Fibroblast of lung (primary cell): Measurements from ENCODE around the gene KCNJ6.

Experiments
- EZH2 ChIP-seq: IDR thresholded peaks from 2 replicates; pipeline ENCODE4 v1.5.1; 2012; ENCODE audit warnings: low read length, control low read depth, mild to moderate bottlenecking; ENCODE audit errors: missing control alignments
- TF ChIP-seq, protein P1 (sequence below), 2 donors: IDR thresholded peaks in 1 of 2; conservative IDR thresholded peaks in 1 of 2; 1 replicate in 1 of 2; 2 replicates in 1 of 2; pipeline ENCODE4 v1.5.1; 2011 to 2012; ENCODE audit warnings: low read length in 2 of 2, control low read depth in 1 of 2, inconsistent platforms in 1 of 2, low read depth in 1 of 2, mild to moderate bottlenecking in 1 of 2

DNA sequence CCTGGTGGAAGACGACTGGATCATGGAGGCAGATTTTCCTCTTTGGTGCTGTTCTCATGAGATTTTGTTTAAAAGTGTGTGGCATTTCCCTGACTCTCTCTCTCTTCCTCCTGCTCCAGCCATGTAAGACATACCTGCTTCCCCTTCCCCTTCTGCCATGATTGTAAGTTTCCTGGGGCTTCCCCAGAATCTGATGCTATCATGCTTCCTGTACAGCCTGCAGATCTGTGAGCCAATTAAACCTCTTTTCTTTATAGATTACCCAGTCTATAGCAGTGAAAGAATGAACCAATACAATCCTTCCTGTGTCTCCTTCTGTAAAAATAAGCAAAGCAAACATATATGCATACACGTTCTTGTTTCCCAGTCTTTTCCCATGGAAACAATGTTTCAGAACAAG, 276.5 kb downstream of the KCNJ6 start:
- TF ChIP-seq EZH2 = no peak
- TF ChIP-seq, protein P1, sequence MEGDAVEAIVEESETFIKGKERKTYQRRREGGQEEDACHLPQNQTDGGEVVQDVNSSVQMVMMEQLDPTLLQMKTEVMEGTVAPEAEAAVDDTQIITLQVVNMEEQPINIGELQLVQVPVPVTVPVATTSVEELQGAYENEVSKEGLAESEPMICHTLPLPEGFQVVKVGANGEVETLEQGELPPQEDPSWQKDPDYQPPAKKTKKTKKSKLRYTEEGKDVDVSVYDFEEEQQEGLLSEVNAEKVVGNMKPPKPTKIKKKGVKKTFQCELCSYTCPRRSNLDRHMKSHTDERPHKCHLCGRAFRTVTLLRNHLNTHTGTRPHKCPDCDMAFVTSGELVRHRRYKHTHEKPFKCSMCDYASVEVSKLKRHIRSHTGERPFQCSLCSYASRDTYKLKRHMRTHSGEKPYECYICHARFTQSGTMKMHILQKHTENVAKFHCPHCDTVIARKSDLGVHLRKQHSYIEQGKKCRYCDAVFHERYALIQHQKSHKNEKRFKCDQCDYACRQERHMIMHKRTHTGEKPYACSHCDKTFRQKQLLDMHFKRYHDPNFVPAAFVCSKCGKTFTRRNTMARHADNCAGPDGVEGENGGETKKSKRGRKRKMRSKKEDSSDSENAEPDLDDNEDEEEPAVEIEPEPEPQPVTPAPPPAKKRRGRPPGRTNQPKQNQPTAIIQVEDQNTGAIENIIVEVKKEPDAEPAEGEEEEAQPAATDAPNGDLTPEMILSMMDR (conservative IDR thresholded peaks at IDR 0.05 in 1 of 2, IDR thresholded peaks at IDR 0.05 in 1 of 2; ENCODE audit: low read depth in 1 of 2, low read length in 2 of 2) = no peak
